ENCODE measurements around the gene PPP3CA. TPM values are rescaled to one million over a fixed set of nuclear protein-coding genes. Genes with fewer than 3 reads are reported as not detected.

The PPP3CA gene
- total RNA-seq, 1 donor from 2014 or later, result 36.5 TPM

GRCh38 chr4:101142259-101142658 is 205.1 kb downstream of the PPP3CA start:
- H3K27me3 Mint-ChIP-seq (ENCODE audit: low read depth), result no peaks in the 10 kb centered on the region
- no peak overlapping the region for H3K27ac Mint-ChIP-seq (ENCODE audit: unreplicated experiment)

GRCh38 chr4:101141855-101142254 is 205.5 kb downstream of the PPP3CA start:
- Mint-ChIP-seq H3K9me3 (ENCODE audit: low read depth) (peaks cover 4% of the 10 kb centered on the region), H3K36me3 (ENCODE audit: low read depth) (no peaks in the 10 kb centered on the region), H3K4me1 (ENCODE audit: low read depth) (peaks cover 3% of the 10 kb centered on the region), H3K27me3 (ENCODE audit: low read depth) (no peaks in the 10 kb centered on the region), H3K4me3 (ENCODE audit: unreplicated experiment) (no peak overlapping the region), H3K27ac (ENCODE audit: unreplicated experiment) (no peak overlapping the region)
- TF ChIP-seq CTCF (IDR thresholded peaks at IDR 0.05), result no peak
- DNase-seq (ENCODE audit: low spot score), result no peak

More at GRCh38 chr4:101142259-101142658, 205.1 kb downstream of the PPP3CA start:
- Mint-ChIP-seq H3K9me3 (ENCODE audit: low read depth) (peaks cover 4% of the 10 kb centered on the region), H3K4me3 (ENCODE audit: unreplicated experiment) (no peak overlapping the region), H3K4me1 (ENCODE audit: low read depth) (peaks cover 3% of the 10 kb centered on the region), H3K36me3 (ENCODE audit: low read depth) (no peaks in the 10 kb centered on the region)
- TF ChIP-seq CTCF (IDR thresholded peaks at IDR 0.05), result no peak
- no peak for DNase-seq (ENCODE audit: low spot score)

- peaks cover 3% of the 10 kb centered on the region for H3K4me1 Mint-ChIP-seq (ENCODE audit: low read depth)
- no peaks in the 10 kb centered on the region for H3K27me3 Mint-ChIP-seq (ENCODE audit: low read depth)
- H3K27ac Mint-ChIP-seq (ENCODE audit: unreplicated experiment), result no peak overlapping the region
- TF ChIP-seq CTCF (IDR thresholded peaks at IDR 0.05), result no peak
- no peak overlapping the region for H3K4me3 Mint-ChIP-seq (ENCODE audit: unreplicated experiment)
- no peak for DNase-seq (ENCODE audit: low spot score)
- H3K9me3 Mint-ChIP-seq (ENCODE audit: low read depth), result peaks cover 4% of the 10 kb centered on the region
- no peaks in the 10 kb centered on the region for H3K36me3 Mint-ChIP-seq (ENCODE audit: low read depth)
These were observed 206.1 kb downstream of the PPP3CA start for GRCh38 chr4:101141230-101141629.

- no peak overlapping the region for H3K4me3 Mint-ChIP-seq (ENCODE audit: unreplicated experiment)
- H3K36me3 Mint-ChIP-seq (ENCODE audit: low read depth), result no peaks in the 10 kb centered on the region
- TF ChIP-seq CTCF (IDR thresholded peaks at IDR 0.05), result no peak
- H3K9me3 Mint-ChIP-seq (ENCODE audit: low read depth), result peaks cover 2% of the 10 kb centered on the region
- H3K27ac Mint-ChIP-seq (ENCODE audit: unreplicated experiment), result no peak overlapping the region
- no peak for DNase-seq (ENCODE audit: low spot score)
- peaks cover 7% of the 10 kb centered on the region for H3K4me1 Mint-ChIP-seq (ENCODE audit: low read depth)
- no peaks in the 10 kb centered on the region for H3K27me3 Mint-ChIP-seq (ENCODE audit: low read depth)
These were observed 207.1 kb downstream of the PPP3CA start for GRCh38 chr4:101140228-101140627.

GRCh38 chr4:101136373-101137370 is 210.7 kb downstream of the PPP3CA start:
- no peak for TF ChIP-seq CTCF (IDR thresholded peaks at IDR 0.05)
- no peaks in the 10 kb centered on the region for H3K36me3 Mint-ChIP-seq (ENCODE audit: low read depth)
- H3K9me3 Mint-ChIP-seq (ENCODE audit: low read depth), result peaks cover 5% of the 10 kb centered on the region
- H3K27ac Mint-ChIP-seq (ENCODE audit: unreplicated experiment), result no peak overlapping the region
- H3K4me1 Mint-ChIP-seq (ENCODE audit: low read depth), result peaks cover 9% of the 10 kb centered on the region
- H3K27me3 Mint-ChIP-seq (ENCODE audit: low read depth), result no peaks in the 10 kb centered on the region
- DNase-seq (ENCODE audit: low spot score), result no peak
- H3K4me3 Mint-ChIP-seq (ENCODE audit: unreplicated experiment), result no peak overlapping the region

Measured in chondrocyte (in vitro differentiated cells).